HG03060 (cell line): Measurements from ENCODE around the gene CCR3.

ENCODE experiments used
- ATAC-seq: cut with Tn5 transposase; IDR thresholded peaks from one replicate; pipeline ENCODE4 v1.9.1; 2021; ENCODE audit warnings: low read depth, moderate number of reproducible peaks; ENCODE audit not compliant: unreplicated experiment

Gene CCR3

DNA sequence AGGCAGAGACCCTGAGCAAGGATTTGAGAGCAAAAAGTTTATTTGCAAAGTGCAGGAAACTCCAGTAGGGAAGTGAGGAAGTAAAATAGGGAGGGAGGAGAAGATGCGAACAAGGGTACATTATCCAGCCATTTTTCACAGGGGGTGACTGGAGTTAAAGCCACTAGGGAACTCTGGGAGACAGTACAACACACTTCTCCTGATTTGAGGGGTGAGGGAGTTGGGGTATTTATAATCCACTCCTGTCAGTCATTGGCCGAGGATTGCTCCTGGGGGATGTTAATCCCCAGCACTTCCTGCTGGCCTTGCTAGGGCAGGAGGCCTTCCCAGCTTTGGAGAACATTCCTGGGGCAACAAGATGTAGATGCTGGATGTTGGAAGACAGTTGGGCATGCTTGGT is 28.2 kb downstream of the CCR3 start:
- ATAC-seq, result no peak

DNA sequence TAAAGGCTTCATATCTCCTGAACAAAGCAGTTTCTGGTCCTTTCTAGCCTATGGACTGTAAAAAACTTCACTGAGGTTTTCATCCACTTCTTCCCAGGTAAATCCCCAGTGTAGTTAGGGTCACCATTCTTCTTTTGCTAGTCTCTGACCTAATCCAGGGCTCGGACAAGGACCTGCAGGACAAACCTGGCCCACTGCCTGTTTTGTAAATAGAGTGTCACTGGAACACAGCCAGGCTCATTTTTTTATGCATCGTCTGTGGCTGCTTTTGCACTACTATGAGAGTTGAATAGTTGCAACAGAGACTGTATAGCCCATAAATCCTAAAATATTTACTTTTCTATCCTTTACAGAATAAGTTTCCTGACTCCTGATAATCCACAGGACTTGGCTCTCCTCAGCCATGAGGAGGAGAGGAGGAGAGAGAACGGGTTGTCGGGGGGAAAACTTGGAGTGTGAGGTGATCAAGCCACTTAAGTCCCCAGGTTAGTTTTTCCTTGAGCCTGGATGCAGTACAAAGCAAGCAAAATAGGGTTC is 29.0 kb downstream of the CCR3 start:
- no peak for ATAC-seq

DNA sequence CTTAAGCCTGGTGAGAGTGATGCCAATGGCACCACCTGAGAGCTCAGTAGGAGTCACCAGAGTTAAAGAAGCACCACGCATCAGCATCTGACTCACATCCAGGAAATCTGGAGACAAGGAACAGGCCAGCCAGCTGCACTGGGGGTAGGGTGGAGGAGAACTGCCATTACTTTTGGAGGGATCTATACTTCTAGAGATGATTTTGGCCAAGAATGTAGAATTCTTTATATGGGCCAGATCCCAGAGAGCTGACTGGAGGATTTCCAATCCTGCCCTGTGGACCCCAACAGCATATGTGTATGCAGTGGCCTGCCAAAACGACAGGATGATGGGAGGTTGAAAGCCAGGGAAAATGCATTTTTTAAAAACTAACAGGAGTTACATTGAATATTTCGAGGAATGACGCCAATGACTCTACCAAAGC is 29.8 kb downstream of the CCR3 start:
- no peak for ATAC-seq

DNA sequence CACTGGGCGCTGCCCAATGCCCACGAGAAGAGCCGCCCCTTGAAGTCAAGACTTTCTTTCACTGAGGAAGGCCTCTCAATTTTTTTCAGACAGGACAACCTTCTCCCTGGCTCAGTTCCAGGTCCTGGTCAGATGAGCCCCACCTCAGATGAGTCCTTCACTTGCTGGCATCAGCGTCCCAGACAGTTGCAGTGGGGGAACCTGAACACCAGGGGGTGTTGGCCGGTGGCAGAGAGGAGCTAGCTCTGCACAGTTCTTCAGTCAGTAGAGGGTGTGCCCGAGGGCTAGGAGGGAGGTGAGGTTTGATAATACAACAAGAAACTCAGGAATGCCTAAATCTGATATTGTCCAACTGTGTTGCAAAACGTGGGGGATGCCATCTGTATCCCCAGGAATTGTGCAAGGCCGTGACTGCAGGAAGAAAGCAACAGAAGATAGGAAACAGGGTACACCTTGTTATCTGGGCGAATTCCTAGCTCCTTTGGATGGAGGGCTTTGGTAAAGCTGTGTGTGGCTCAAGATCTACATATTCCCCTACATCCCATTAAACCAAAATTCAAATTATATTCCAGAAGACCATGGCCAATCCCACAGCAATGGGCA is 34.3 kb downstream of the CCR3 start:
- no peak for ATAC-seq

DNA sequence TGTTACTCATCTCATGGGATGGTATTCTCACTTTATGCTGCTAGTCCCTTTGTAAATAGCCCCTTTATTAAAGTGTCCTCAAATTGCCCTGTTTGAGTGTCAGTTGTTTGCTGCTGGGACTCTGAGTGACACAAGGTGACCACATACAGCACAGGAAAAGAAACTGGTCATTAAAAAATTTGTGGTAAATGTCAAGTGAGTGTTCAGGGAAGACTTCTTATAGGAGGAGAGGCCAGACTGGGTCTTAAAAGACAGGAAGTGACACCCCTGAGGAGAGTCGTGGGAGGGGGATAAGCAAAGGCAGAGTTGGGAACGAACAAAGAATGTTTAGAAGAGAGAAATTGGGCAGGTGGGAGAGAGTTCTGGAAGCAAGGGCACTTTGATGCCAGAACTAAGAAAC is 35.2 kb downstream of the CCR3 start:
- no peak for ATAC-seq

DNA sequence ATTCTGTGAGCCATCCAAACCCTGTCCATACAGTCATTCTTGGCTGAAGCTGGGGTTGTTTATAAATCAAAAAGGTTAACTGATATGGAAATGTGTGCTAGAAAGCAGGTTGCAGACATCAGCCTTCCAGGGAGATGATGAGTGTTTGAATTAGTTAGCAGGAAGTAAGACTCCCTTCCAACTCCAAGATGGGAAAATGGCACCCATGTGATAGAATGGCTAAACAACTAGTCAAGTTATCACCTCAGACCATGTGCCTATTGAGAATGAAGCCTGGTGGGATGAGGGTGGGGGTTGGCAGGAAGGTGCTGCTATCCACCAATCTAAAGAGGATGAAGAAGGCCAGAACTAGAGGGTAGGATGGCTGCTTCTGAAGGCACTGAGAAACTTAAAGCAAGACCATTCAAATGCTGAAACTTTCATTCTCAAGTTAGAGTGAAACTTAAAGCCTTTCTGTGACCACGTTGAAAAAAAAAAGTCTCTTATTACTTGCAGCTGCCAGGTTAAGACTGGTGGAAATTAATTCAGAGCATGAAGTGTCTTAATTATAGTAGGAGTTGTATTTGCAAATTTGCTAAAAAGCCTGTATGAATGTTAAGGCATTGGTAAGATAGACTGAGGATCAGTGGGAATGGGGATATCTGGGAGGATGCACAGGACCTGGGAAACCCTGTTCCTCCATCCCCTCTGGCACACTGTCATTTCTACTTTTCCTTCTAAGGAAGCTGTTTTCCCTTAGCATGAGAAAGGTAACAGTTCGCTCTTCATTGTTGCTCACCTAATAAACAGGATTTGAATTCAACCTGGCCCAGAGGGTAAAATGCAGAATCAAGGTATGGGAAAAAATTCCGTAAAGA is 36.8 kb downstream of the CCR3 start:
- ATAC-seq, result no peak

DNA sequence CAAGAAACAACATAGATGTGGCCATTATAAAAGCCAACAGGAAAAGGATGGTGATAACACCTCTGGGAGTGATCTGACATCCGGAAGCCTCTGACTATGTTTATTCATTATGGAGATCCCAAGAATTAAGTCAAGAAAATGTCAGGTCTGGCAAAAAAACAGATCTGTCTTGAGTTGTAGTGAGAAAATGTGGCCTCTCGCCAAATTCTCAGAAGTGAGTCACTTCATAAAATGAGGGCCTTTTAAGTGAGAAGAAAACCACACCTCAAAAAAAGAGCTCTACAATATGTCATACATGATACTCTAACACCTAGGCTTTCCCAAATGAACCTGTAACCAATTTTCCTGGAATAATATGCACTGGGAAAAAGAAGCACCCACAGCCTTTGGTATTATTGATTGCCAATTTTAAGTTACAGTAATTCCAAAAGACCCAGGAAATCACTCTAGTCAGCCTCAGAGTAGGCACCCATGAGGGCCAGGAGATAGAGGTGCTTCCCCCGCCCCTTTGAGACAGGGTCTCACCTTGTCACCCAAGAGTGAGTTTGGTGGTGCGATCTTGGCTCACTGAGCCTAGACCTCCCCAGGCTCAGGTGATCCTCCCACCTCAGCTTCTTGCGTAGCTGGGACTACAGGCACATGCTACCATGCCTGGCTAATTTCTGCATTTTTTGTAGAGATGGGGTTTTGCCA is 38.0 kb downstream of the CCR3 start:
- no peak for ATAC-seq

DNA sequence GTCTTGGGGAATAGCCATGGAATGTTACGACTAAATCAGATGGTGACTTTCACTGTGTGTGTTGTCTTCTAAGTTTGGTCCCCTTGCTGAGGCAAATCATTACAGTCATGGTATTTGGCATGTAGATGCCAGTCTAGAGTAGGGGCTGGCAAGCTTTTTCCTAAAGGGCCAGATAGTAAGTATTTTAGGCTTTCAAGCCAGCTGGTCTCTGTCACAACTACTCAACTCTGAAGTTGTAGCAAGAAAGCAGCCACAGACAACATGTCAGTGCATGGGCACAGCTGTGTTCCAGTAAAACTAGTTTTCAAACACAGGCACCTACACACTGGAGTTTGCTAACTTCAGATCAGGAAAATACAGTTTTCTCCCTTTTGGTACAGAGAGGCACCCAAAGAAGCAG is 39.3 kb downstream of the CCR3 start:
- no peak for ATAC-seq

DNA sequence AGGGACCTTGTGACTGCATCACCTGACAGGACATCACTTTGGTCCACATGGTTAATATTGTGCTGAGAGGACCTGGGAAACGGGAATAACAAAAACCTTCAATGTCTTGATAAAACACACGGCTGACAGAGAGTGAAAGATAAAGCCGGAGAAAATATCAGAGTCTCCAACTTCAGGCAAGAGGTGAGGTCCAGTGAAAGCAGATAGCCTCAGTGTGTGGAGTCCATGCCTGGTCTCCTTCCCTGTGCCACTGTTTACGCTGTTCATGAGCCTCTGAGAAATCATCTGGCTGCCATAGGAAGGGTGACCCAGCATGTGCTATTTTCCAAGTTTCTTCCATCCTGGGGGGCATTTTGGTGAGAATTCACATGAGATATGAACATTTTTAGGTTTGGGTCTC is 39.8 kb downstream of the CCR3 start:
- no peak for ATAC-seq

DNA sequence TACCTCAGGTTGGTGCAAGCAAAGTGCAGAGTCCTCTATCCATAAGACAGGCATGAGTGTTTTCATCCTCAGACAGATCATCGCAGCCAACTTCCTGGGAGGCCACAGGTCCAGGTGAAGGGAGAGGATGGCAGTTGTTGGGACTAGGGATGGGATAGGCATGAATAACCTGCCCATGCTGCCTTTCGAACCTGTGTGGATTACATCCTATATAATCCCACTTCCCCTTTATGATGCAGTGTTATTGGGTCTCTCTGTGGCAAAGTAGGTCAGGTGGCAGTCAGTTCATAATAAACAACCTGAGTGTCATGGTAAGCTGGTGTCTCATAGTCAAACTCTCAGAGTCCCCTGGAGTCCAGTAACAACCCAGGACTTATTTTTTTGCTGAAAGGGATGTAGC is 40.4 kb downstream of the CCR3 start:
- no peak for ATAC-seq

DNA sequence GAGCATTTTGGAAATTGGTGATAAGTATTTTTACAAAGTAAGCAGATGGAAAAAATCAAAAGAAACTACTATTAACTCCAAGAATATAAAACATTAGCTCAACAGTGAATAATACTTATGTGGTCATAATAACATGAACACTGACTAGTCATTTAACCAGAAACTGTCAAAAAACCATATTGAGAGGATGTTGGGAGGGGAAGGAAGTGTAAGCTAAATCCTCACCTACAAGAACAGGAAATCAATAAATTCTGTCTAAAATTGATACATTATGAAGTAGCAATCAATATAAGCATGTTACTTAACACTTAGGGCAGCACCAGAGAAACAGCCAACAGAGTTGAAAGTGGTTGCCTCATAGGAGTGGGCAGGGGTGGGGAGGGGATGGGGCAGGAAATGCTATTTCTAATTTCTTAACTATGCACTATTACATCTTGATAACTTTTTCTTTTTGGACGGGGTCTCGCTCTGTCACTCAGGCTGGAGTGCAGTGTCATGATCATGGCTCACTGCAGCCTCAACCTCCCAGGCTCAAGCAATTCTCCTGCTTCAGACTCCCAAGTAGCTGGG is 41.7 kb downstream of the CCR3 start:
- no peak for ATAC-seq

DNA sequence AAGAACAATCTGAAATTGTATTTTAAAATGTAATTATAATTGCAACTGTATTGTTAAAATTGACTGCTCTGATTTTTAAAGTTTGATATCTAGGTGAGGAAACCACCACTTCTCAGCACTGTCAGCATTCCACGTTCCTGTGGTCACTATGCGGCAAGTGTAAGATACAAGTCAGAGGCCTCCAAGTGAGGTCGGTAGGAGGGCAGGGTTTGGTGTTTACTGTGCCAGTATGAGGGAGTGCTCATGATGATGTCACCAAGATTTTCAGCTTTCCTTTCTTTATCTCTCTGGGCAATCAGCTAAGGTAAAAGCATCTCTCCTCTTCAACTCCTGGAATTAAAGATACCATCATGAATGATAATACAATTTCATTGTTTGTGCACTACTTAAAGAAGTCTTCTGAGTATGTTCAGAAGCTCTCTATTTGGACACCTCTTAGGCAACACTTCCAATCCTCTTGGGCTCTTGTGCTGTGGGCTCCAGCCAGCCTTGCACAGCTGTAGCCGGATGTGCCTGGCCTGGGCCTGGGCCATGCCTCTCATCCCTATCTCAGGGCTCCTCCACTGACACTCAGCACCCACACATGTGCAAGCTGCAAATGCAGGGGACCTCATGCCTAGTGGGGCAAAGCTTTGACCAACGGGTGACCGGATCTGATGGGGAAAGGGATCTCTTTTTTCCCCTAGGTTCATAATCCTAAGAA is 42.9 kb downstream of the CCR3 start:
- no peak for ATAC-seq

DNA sequence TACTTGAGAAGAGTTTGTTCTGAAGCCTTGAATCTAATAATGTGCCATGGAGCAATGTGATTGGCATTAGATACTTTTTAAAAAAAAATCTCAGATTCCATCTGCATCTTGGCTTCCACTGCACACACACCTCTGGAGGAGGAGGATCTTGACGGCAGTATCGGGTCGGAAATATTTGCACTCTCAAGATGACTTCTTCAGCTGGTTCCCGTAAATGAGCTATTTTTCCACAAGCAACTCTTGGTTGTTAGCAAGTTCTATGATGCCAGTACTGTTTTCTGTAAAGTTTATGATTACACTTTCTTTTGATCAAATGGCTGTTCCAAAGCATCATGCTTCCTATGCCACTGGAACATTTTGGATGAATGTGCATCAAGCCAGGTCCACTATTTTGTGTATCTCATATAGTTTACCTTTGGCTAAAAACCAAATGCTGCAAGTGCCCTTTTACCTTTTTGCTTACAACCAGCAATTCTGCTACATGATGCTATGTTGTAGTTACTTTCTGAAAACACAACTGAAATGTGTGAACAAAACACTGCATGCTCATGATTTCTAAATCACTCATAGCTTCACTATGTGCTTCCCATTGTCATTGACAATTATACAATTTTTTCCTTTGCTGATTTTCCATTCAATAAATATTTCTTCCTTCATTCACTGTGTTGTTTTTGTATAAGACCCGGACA is 43.8 kb downstream of the CCR3 start:
- no peak for ATAC-seq

DNA sequence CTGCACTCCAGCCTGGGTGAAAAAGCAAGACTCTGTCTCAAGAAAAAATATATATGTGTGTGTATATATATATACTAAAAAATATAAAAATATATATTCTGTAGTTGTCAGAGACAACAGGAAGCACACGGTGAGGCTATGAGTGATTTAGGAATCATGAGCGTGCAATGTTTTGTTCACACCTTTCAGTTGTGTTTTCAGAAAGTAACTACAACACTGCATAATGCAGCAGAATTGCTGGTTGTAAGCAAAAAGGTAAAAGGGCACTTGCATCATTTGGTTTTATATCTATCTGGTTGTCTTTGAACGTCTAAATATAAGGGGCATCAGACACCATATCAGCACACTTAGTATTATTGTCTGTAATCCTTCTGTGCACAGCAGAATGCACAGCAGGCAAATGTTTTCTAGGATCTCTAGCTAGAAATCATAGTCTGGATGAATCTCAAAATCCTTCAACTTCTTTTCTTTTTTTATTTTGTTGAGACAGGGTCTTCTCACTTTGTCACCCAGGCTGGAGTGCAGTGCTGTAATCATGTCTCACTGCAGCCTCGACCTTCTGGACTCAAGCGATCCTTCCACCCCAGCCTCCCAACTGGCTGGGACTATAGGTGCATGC is 44.8 kb downstream of the CCR3 start:
- no peak for ATAC-seq

DNA sequence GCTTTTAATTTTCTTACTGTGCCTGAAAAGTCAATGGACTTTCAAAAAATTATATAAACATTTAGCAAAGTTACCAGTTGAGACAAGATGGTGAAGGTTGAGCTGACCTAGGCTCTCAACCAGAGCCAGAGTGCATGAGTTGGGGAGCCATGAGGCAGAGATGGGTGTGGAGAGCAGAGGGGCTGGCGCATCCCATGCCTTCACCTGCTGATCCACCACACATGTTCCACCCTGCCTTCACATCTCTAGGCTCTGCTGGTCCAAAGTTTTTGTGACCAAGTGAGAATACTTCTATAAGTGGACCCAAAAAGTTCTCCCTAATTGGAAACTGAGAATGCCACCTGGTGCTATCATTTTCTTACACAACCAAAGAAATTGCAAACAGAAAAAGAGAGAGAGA is 47.3 kb downstream of the CCR3 start:
- ATAC-seq, result no peak

DNA sequence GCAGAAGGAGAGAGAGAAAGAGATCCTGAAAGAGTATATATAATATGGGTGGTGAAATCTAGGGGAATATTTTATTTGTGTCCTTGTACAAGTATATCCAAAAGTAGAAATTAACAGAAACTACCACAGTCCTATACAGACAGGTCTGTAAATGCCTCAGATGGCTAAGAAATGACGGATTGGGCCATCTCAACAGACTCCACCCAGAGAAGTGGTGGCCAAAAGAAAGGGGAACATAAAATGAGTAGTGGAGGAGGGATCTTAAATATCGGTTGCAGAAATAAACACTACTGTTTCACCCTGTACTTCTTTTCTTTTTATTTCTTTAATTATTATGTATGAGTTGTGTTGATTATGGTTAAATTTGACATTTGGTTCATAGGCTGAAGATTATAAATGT is 47.7 kb downstream of the CCR3 start:
- no peak for ATAC-seq

DNA sequence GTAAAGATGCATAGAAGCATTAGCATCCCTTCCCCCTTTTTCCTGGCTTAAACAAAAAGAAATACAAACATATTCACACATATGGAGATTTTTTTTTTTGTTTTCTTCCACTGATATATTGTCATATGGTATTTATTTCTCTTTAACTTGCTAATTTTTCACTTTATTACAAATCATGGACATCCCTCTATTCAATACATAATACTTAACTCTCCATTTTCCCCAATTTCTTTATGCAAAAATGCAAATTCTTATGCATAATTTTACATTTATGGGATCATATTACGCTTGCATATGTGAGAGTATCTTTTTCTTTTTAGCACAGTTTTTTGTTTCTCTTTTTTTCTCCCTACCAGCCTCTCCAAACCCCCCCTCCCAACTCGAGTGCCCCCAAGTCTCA is 48.8 kb downstream of the CCR3 start:
- ATAC-seq, result no peak

DNA sequence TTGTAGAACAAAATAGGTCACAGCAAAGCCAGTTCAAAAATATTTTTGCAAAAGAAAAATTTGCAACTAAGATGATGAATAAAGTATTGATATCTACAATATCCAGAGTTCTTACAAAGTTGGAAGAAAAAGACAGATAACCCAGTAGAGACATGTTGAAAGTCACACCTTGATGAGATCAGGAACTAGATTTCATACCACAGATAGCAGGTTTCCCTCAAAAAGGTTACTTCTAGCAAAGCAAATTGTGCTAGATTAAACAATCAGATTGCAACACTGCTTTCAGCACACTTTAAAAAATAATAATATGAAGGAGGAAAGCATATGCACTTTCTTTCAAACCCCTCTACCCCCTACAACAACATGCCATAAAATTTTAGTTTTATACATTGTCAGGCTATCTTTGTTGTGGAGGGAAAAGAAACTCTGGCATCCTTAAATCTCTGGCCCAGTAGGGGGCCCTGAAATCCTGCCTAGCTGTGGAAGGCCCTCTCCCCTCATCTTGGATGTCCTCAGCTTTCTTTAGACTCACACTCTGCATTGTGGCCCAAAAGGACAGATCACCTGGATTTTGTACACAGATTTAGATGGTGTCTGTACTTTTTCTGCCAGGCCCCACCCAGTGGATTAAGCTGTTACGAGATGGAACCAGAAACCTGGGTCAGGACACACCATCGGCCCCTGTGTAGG is 50.9 kb downstream of the CCR3 start:
- ATAC-seq, result no peak
